Gastroesophageal sphincter (tissue), 4 donors: ENCODE results near the gene DNAI1. TPM values are rescaled to one million over a fixed set of nuclear protein-coding genes. Genes with fewer than 3 reads are reported as not detected.

ENCODE experiments used
- ATAC-seq: fragments of 150-250 bp; one replicate; pipeline ENCODE4 v1.9.1; 2016; ENCODE audit warnings: mild to moderate bottlenecking, moderate library complexity
- H3K27ac ChIP-seq, 4 donors: fragments of 200-600 bp; sonication (generic) in 3 of 4; 1 replicate in 3 of 4; 2 replicates in 1 of 4; pipeline ENCODE4 v1.5.1; 2016 to 2019
- H3K27me3 ChIP-seq: fragments of 200-600 bp; sonication (generic); one replicate; pipeline ENCODE4 v1.5.1; 2019
- H3K36me3 ChIP-seq, 2 donors: fragments of 200-600 bp; sonication (generic); one replicate each; pipeline ENCODE4 v1.5.1; 2019; ENCODE audit warnings: control low read depth in 1 of 2
- H3K4me1 ChIP-seq, 3 donors: fragments of 200-600 bp; sonication (generic); 1 replicate in 2 of 3; 2 replicates in 1 of 3; pipeline ENCODE4 v1.5.1; 2016 to 2019; ENCODE audit warnings: control low read depth in 2 of 3
- H3K4me3 ChIP-seq, 2 donors: fragments of 200-600 bp; sonication (generic); one replicate each; pipeline ENCODE4 v1.5.1; 2019; ENCODE audit warnings: mild to moderate bottlenecking in 1 of 2, moderate library complexity in 1 of 2
- H3K9me3 ChIP-seq, 3 donors: fragments of 200-600 bp; sonication (generic); one replicate each; pipeline ENCODE4 v1.5.1; 2017 to 2019; ENCODE audit warnings: control low read depth in 2 of 3
- EP300 ChIP-seq: sonication (generic); formaldehyde crosslinking; IDR thresholded peaks from one replicate; pipeline ENCODE4 v1.6.1; 2017; ENCODE audit warnings: antibody characterized with exemption, mild to moderate bottlenecking
- POLR2A ChIP-seq, 2 donors: fragments of 450-650 bp; IDR thresholded peaks; one replicate each; pipeline ENCODE4 v1.6.1; 2017; ENCODE audit warnings: antibody characterized with exemption in 2 of 2, mild to moderate bottlenecking in 2 of 2, moderate library complexity in 1 of 2
- POLR2AphosphoS5 ChIP-seq: sonication (generic); formaldehyde crosslinking; IDR thresholded peaks from one replicate; pipeline ENCODE4 v1.6.1; 2017; ENCODE audit warnings: antibody characterized with exemption
- WGBS, 2 donors: methylation state at CpG; one replicate each; pipeline ENCODE4 v1.1.5; 2018; ENCODE audit warnings: low coverage in 1 of 2; 5-methylcytosine and 5-hydroxymethylcytosine counted together
- total RNA-seq, 4 donors: library from RNA; depleted of rRNA; stranded (reverse); fragments of >200 nt; gene quantifications; one replicate each; pipeline ENCODE4 v1.1.0, GENCODE V29; 2016
- TF ChIP-seq, protein P1 (sequence below), 4 experiments: fragments of 200-600 bp in 2 of 4; fragments of 450-650 bp in 2 of 4; sonication (generic) in 1 of 4; IDR thresholded peaks; one replicate each; pipeline ENCODE4 v1.5.1; 2017 to 2019; ENCODE audit warnings: antibody characterized with exemption in 4 of 4, mild to moderate bottlenecking in 2 of 4, moderate library complexity in 2 of 4

Gene DNAI1
- total RNA-seq, 4 donors from 2014 or later: not detected

DNA sequence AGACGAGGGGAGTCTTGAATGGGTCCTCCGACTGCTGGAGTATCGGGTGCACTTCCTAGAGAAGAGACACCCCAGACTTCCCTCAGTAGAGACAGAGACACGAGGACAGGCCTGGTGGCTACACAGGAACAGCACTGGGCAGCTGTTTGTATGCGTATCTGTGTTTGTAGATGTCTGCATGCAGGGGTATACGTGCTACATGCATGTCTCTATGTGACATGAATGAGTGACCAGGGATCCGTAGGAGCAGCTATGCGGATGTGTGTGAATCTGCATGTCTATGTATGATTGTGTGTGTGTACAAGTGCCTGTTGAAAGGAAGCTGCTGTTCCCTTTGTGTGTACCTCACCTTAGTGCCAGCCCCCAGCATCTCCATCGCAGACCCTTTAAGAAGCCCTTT lies 99.8 kb downstream of the DNAI1 start:
- Histone ChIP-seq H3K9me3 (peaks cover 0 to 4% (median 0%) of the 10 kb centered on the region in 3 donors), H3K27ac (no peak overlapping the region), H3K4me1 (peaks cover 0 to 24% (median 7%) of the 10 kb centered on the region in 3 donors), H3K27me3 (peaks cover 57% of the 10 kb centered on the region), H3K4me3 (no peak overlapping the region), H3K36me3 (no peaks in the 10 kb centered on the region)
- no peak for ATAC-seq
- TF ChIP-seq POLR2AphosphoS5: no peak
- TF ChIP-seq EP300: no peak
- TF ChIP-seq, protein P1, sequence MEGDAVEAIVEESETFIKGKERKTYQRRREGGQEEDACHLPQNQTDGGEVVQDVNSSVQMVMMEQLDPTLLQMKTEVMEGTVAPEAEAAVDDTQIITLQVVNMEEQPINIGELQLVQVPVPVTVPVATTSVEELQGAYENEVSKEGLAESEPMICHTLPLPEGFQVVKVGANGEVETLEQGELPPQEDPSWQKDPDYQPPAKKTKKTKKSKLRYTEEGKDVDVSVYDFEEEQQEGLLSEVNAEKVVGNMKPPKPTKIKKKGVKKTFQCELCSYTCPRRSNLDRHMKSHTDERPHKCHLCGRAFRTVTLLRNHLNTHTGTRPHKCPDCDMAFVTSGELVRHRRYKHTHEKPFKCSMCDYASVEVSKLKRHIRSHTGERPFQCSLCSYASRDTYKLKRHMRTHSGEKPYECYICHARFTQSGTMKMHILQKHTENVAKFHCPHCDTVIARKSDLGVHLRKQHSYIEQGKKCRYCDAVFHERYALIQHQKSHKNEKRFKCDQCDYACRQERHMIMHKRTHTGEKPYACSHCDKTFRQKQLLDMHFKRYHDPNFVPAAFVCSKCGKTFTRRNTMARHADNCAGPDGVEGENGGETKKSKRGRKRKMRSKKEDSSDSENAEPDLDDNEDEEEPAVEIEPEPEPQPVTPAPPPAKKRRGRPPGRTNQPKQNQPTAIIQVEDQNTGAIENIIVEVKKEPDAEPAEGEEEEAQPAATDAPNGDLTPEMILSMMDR (IDR thresholded peaks at IDR 0.05): no peak
- WGBS, 2 donors: 70 to 80% methylated on average over 2 to 5 of the region's 9 CpGs

DNA sequence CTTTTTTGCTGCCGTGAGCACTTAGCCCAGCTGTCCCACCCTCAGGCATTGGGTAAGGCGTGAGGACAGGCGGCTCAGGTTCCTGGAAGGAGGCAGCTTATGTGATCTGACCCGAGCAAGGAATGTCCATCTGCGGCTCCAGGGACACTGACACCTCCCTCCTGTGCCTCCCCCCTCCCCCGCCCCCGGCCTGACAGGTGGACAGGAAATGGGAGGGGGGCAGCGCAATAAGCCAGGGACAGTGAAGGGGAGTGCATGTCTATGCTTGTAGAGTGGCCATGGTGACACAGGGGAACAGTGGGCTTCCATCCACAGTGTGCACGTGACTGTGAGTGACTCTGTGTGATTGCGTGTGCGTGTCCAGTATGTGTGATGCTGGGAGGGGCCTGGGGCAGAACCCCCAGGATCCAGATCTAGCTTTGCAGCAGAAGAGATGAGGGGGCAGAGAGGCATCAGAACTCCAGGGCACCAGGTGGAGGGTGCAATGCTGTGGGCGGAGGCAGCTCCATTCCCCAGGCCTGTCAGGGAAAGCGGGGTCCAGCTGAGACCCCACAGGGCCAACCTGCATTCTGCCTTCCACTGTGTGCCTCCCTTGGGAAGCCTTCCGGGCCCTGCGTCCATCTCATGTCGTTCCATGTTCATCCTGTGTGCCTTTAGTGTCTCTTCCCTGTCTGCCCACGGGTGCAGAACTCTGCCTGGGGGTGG lies 100.5 kb downstream of the DNAI1 start:
- ATAC-seq: no peak
- no peaks in the 10 kb centered on the region for H3K36me3 ChIP-seq
- H3K27me3 ChIP-seq: peaks cover 64% of the 10 kb centered on the region
- 76 to 83% methylated on average over 1 to 9 of the region's 17 CpGs for WGBS, 2 donors
- H3K4me3 ChIP-seq: no peak overlapping the region
- TF ChIP-seq POLR2AphosphoS5 (no peak), EP300 (no peak), POLR2A (IDR thresholded peaks at IDR 0.05) (no peak)
- TF ChIP-seq, protein P1 (IDR thresholded peaks at IDR 0.05): no peak
- peak overlapping the region in 2 of 4 donors; percentile 19 to 25 for H3K27ac ChIP-seq
- H3K9me3 ChIP-seq: peaks cover 0 to 4% (median 0%) of the 10 kb centered on the region in 3 donors
- H3K4me1 ChIP-seq: peaks cover 0 to 24% (median 7%) of the 10 kb centered on the region in 3 donors

DNA sequence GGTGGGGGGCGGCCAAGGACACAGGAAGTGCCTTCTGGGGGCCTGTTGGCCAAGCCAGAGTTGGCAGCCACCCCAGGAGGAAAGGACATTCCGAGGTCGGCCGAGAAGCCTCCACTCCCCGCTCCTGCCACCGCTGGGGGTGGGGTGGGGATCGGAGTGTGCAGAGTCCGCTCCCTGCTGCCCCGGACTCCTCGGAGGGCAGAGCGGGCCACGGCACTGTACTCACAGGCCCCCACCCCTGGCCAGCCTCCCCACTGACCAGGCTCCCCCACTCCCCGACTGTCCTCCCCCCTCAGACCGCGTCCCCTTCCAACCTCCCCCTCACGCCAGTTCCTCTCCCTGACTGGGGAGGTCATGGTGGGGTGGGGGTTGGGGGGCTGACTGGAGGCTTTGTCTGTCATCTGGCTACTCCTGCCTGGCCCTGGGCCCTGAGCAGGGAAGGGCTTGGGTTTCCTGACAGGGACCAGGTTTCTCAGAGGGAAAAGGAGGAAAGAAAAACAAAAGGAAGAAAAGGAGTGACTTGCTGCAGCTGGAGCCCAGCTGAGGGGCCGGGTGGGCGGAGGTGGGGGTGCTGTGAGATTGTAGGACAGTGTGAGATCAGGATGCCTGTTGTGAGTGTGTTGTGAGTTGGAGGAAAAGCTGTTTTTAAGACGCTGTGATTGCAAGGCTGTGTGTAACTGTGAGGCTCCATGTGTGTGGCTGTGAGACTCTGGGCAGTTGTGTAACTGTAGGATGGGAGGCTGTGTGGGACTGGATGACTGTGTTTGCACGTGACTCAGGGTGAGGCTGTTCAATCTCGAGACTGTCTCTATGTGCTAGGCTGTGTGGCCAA lies 101.2 kb downstream of the DNAI1 start:
- H3K9me3 ChIP-seq: peaks cover 0 to 4% (median 0%) of the 10 kb centered on the region in 3 donors
- H3K27me3 ChIP-seq: peaks cover 69% of the 10 kb centered on the region
- peak; percentile 82 for ATAC-seq
- TF ChIP-seq, protein P1 (IDR thresholded peaks at IDR 0.05): no peak
- TF ChIP-seq POLR2A (IDR thresholded peaks at IDR 0.05) (no peak), POLR2AphosphoS5 (no peak), EP300 (no peak)
- peaks cover 0 to 24% (median 7%) of the 10 kb centered on the region in 3 donors for H3K4me1 ChIP-seq
- H3K4me3 ChIP-seq: no peak overlapping the region
- peak overlapping the region in 2 of 4 donors; percentile 19 to 25 for H3K27ac ChIP-seq
- 3 to 26% methylated on average over 3 to 5 of the region's 21 CpGs for WGBS, 2 donors
- no peaks in the 10 kb centered on the region for H3K36me3 ChIP-seq

DNA sequence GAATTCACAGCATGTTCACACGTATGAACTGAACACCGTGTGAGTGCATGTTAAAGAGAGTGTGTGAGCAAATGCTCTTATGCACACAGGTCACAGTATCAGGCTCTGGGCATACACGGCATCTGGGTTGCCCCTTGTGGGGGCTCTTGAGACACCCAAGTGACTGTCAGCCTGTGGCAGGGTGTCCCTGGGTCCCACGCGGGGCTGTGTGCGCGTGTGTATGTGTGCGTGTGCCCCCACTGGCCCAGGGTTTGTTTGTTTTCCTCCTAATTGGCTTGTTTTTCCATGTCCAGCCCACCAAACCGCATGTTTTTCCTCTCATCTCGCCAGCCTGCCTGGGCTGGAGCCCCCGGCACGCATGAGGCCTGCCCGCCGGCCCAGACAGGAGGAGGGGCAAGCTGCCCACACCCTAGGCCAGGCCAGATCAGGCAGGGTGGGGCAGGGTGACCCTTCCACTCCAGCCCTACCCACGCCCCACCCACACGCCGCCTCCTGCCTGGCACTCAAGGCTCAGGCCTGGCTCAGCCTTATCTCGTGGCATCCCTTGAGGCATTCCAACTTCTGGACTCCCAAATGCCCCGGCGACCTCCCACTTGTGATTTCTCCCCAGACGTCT lies 102.1 kb downstream of the DNAI1 start:
- TF ChIP-seq POLR2AphosphoS5 (no peak), POLR2A (IDR thresholded peaks at IDR 0.05) (no peak), EP300 (no peak)
- TF ChIP-seq, protein P1 (IDR thresholded peaks at IDR 0.05): no peak
- Histone ChIP-seq H3K4me1 (peaks cover 0 to 24% (median 7%) of the 10 kb centered on the region in 3 donors), H3K9me3 (peaks cover 0 to 4% (median 0%) of the 10 kb centered on the region in 3 donors), H3K4me3 (no peak overlapping the region), H3K27me3 (peaks cover 78% of the 10 kb centered on the region), H3K27ac (no peak overlapping the region), H3K36me3 (no peaks in the 10 kb centered on the region)
- 59 to 60% methylated on average over 2 to 11 of the region's 21 CpGs for WGBS, 2 donors
- no peak for ATAC-seq
